CD4-positive, alpha-beta T cell treated with Interleukin-17A for 4 hours (primary cell): ENCODE data around the gene CLASP1.
"Not testable (repeated sequence)": the region's sequence is repeated elsewhere in the genome, so short reads cannot be mapped to it uniquely, and the experiment has no call there.

Experiments used
- DNase-seq: peaks from one replicate; pipeline ENCODE4 v3.0.0-alpha.2; 2020; ENCODE audit warnings: mixed read lengths

CLASP1 gene

GRCh38 chr2:121409388-121409787 lies 239.9 kb downstream of the CLASP1 start:
- DNase-seq, result no peak

GRCh38 chr2:121408641-121409040 lies 240.6 kb downstream of the CLASP1 start:
- no peak for DNase-seq

GRCh38 chr2:121405233-121405632 lies 244.0 kb downstream of the CLASP1 start:
- no peak for DNase-seq

GRCh38 chr2:121400201-121400600 lies 249.1 kb downstream of the CLASP1 start:
- no peak for DNase-seq

GRCh38 chr2:121398853-121399252 lies 250.4 kb downstream of the CLASP1 start:
- no peak for DNase-seq

- no peak for DNase-seq
Measured at GRCh38 chr2:121390082-121390692, 259.1 kb downstream of the CLASP1 start.

- DNase-seq, result no peak
Measured at GRCh38 chr2:121388371-121388770, 260.9 kb downstream of the CLASP1 start.

GRCh38 chr2:121387591-121388325 lies 261.5 kb downstream of the CLASP1 start:
- no peak for DNase-seq

GRCh38 chr2:121386707-121387106 lies 262.6 kb downstream of the CLASP1 start:
- DNase-seq, result no peak

- no peak for DNase-seq
Measured at GRCh38 chr2:121386102-121386501, 263.2 kb downstream of the CLASP1 start.

GRCh38 chr2:121382744-121383143 lies 266.5 kb downstream of the CLASP1 start:
- DNase-seq, result no peak

GRCh38 chr2:121377646-121378045 lies 271.6 kb downstream of the CLASP1 start:
- no peak for DNase-seq

- DNase-seq, result no peak
Measured at GRCh38 chr2:121376535-121377250, 272.6 kb downstream of the CLASP1 start.

- no peak for DNase-seq
Measured at GRCh38 chr2:121375621-121376159, 273.6 kb downstream of the CLASP1 start.

GRCh38 chr2:121374412-121375075 lies 274.7 kb downstream of the CLASP1 start:
- not testable (repeated sequence) for DNase-seq

GRCh38 chr2:121372721-121373353 lies 276.4 kb downstream of the CLASP1 start:
- no peak for DNase-seq

- DNase-seq, result no peak
Measured at GRCh38 chr2:121372082-121372481, 277.2 kb downstream of the CLASP1 start.

- no peak for DNase-seq
Measured at GRCh38 chr2:121368836-121369235, 280.4 kb downstream of the CLASP1 start.

- DNase-seq, result no peak
Measured at GRCh38 chr2:121368155-121368554, 281.1 kb downstream of the CLASP1 start.

GRCh38 chr2:121367246-121367900 lies 281.9 kb downstream of the CLASP1 start:
- no peak for DNase-seq

GRCh38 chr2:121366040-121366439 lies 283.2 kb downstream of the CLASP1 start:
- DNase-seq, result no peak

- DNase-seq, result no peak
Measured at GRCh38 chr2:121365061-121365460, 284.2 kb downstream of the CLASP1 start.
